ENCODE measurements around the gene CDKN2B-AS1. TPM values are rescaled to one million over a fixed set of nuclear protein-coding genes. Genes with fewer than 3 reads are reported as not detected.

CDKN2B-AS1 gene
- total and polyA plus RNA-seq, 2 experiments from 2014 or later, result 0.14 TPM; not detected in 1

DNA sequence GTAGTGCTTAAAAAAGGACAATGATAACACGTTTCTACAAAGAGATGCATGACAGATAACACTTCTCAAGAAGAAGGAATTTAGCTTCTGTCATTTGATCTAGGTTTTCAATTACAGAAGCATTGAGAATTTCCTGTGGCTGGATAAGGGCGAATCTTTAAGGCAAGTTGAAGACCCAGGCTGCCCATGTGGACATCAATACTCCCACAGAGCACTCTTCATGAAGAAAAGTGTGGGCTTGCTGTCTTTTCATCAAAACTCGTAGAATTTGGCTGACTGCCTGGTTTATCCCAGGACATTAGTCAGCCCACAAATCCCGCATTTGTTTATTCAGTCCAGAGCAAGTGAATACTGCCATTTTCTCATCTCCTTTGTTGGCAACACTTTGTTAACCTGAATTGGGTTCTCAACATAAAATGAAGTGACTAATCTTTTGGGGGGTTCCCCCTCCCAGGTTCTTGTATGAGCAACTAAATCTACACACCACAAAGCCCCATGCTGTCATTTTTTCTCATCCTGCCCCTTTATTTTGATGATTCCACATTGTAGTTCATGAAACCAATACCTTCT lies 57.9 kb downstream of the CDKN2B-AS1 start:
- no peak overlapping the region for H3K27ac Mint-ChIP-seq
- H3K36me3 ChIP-seq (ENCODE audit: insufficient read depth), result no peaks in the 10 kb centered on the region
- H3K4me2 ChIP-seq, result no peak overlapping the region
- no peaks in the 10 kb centered on the region for H3F3A ChIP-seq (replicated peaks; ENCODE audit: low read depth)
- H3K36me3 Mint-ChIP-seq (ENCODE audit: low read depth), result no peaks in the 10 kb centered on the region
- peak overlapping the region; percentile 24; the same call in 1 of the 2 replicates for H2AFZ ChIP-seq
- no peaks in the 10 kb centered on the region for H3K27me3 Mint-ChIP-seq (ENCODE audit: insufficient read depth, low read depth, poor library complexity)
- no peak overlapping the region for H3K4me3 Mint-ChIP-seq
- no peaks in the 10 kb centered on the region for H3K9me3 Mint-ChIP-seq
- no peaks in the 10 kb centered on the region for H3K4me1 Mint-ChIP-seq
- no peaks in the 10 kb centered on the region for H3K9me2 ChIP-seq (ENCODE audit: insufficient read depth)
- no peaks in the 10 kb centered on the region for H3K4me1 ChIP-seq (ENCODE audit: insufficient read depth)
- DNase-seq (ENCODE audit: low spot score) (no peak), ATAC-seq (no peak)
- no peak overlapping the region for H3K27ac ChIP-seq (ENCODE audit: low read depth)
- H3K27me3 ChIP-seq (ENCODE audit: insufficient read depth), result no peaks in the 10 kb centered on the region
- H3K79me2 ChIP-seq (replicated peaks; ENCODE audit: insufficient read depth), result no peaks in the 10 kb centered on the region
- no peak overlapping the region for H3K4me3 ChIP-seq
- TF ChIP-seq EZH2 (IDR thresholded peaks at IDR 0.05; ENCODE audit: low read depth, unreplicated experiment) (no peak), CREB1 (CRISPR knock-in tag; IDR thresholded peaks at IDR 0.05; ENCODE audit: low read depth) (no peak), POLR2AphosphoS5 (IDR thresholded peaks at IDR 0.05; ENCODE audit: low read depth) (no peak), ZNF114 (CRISPR knock-in tag; IDR thresholded peaks at IDR 0.05) (no peak), ZNF331 (CRISPR knock-in tag; IDR thresholded peaks at IDR 0.05; ENCODE audit: low read depth) (no peak), STAT1 (IDR thresholded peaks at IDR 0.05; ENCODE audit: unreplicated experiment) (no peak), EZH2phosphoT487 (IDR thresholded peaks at IDR 0.05; ENCODE audit: unreplicated experiment) (no peak), JUNB (IDR thresholded peaks at IDR 0.05; ENCODE audit: unreplicated experiment) (no peak), NANOG (IDR thresholded peaks at IDR 0.05; ENCODE audit: borderline replicate concordance) (no peak)
- TF ChIP-seq, protein P1, sequence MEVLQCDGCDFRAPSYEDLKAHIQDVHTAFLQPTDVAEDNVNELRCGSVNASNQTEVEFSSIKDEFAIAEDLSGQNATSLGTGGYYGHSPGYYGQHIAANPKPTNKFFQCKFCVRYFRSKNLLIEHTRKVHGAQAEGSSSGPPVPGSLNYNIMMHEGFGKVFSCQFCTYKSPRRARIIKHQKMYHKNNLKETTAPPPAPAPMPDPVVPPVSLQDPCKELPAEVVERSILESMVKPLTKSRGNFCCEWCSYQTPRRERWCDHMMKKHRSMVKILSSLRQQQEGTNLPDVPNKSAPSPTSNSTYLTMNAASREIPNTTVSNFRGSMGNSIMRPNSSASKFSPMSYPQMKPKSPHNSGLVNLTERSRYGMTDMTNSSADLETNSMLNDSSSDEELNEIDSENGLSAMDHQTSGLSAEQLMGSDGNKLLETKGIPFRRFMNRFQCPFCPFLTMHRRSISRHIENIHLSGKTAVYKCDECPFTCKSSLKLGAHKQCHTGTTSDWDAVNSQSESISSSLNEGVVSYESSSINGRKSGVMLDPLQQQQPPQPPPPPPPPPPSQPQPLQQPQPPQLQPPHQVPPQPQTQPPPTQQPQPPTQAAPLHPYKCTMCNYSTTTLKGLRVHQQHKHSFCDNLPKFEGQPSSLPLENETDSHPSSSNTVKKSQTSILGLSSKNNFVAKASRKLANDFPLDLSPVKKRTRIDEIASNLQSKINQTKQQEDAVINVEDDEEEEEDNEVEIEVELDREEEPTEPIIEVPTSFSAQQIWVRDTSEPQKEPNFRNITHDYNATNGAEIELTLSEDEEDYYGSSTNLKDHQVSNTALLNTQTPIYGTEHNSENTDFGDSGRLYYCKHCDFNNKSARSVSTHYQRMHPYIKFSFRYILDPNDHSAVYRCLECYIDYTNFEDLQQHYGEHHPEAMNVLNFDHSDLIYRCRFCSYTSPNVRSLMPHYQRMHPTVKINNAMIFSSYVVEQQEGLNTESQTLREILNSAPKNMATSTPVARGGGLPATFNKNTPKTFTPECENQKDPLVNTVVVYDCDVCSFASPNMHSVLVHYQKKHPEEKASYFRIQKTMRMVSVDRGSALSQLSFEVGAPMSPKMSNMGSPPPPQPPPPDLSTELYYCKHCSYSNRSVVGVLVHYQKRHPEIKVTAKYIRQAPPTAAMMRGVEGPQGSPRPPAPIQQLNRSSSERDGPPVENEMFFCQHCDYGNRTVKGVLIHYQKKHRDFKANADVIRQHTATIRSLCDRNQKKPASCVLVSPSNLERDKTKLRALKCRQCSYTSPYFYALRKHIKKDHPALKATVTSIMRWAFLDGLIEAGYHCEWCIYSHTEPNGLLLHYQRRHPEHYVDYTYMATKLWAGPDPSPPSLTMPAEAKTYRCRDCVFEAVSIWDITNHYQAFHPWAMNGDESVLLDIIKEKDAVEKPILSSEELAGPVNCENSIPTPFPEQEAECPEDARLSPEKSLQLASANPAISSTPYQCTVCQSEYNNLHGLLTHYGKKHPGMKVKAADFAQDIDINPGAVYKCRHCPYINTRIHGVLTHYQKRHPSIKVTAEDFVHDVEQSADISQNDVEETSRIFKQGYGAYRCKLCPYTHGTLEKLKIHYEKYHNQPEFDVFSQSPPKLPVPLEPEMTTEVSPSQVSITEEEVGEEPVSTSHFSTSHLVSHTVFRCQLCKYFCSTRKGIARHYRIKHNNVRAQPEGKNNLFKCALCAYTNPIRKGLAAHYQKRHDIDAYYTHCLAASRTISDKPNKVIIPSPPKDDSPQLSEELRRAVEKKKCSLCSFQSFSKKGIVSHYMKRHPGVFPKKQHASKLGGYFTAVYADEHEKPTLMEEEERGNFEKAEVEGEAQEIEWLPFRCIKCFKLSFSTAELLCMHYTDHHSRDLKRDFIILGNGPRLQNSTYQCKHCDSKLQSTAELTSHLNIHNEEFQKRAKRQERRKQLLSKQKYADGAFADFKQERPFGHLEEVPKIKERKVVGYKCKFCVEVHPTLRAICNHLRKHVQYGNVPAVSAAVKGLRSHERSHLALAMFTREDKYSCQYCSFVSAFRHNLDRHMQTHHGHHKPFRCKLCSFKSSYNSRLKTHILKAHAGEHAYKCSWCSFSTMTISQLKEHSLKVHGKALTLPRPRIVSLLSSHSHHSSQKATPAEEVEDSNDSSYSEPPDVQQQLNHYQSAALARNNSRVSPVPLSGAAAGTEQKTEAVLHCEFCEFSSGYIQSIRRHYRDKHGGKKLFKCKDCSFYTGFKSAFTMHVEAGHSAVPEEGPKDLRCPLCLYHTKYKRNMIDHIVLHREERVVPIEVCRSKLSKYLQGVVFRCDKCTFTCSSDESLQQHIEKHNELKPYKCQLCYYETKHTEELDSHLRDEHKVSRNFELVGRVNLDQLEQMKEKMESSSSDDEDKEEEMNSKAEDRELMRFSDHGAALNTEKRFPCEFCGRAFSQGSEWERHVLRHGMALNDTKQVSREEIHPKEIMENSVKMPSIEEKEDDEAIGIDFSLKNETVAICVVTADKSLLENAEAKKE (CRISPR knock-in tag; IDR thresholded peaks at IDR 0.05), result no peak
- TF ChIP-seq, protein P2, sequence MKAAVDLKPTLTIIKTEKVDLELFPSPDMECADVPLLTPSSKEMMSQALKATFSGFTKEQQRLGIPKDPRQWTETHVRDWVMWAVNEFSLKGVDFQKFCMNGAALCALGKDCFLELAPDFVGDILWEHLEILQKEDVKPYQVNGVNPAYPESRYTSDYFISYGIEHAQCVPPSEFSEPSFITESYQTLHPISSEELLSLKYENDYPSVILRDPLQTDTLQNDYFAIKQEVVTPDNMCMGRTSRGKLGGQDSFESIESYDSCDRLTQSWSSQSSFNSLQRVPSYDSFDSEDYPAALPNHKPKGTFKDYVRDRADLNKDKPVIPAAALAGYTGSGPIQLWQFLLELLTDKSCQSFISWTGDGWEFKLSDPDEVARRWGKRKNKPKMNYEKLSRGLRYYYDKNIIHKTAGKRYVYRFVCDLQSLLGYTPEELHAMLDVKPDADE (IDR thresholded peaks at IDR 0.05), result no peak
- TF ChIP-seq, protein P3, sequence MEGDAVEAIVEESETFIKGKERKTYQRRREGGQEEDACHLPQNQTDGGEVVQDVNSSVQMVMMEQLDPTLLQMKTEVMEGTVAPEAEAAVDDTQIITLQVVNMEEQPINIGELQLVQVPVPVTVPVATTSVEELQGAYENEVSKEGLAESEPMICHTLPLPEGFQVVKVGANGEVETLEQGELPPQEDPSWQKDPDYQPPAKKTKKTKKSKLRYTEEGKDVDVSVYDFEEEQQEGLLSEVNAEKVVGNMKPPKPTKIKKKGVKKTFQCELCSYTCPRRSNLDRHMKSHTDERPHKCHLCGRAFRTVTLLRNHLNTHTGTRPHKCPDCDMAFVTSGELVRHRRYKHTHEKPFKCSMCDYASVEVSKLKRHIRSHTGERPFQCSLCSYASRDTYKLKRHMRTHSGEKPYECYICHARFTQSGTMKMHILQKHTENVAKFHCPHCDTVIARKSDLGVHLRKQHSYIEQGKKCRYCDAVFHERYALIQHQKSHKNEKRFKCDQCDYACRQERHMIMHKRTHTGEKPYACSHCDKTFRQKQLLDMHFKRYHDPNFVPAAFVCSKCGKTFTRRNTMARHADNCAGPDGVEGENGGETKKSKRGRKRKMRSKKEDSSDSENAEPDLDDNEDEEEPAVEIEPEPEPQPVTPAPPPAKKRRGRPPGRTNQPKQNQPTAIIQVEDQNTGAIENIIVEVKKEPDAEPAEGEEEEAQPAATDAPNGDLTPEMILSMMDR (conservative IDR thresholded peaks at IDR 0.05; ENCODE audit: low read depth in 2 of 2), result no peak
- TF ChIP-seq, protein P4, sequence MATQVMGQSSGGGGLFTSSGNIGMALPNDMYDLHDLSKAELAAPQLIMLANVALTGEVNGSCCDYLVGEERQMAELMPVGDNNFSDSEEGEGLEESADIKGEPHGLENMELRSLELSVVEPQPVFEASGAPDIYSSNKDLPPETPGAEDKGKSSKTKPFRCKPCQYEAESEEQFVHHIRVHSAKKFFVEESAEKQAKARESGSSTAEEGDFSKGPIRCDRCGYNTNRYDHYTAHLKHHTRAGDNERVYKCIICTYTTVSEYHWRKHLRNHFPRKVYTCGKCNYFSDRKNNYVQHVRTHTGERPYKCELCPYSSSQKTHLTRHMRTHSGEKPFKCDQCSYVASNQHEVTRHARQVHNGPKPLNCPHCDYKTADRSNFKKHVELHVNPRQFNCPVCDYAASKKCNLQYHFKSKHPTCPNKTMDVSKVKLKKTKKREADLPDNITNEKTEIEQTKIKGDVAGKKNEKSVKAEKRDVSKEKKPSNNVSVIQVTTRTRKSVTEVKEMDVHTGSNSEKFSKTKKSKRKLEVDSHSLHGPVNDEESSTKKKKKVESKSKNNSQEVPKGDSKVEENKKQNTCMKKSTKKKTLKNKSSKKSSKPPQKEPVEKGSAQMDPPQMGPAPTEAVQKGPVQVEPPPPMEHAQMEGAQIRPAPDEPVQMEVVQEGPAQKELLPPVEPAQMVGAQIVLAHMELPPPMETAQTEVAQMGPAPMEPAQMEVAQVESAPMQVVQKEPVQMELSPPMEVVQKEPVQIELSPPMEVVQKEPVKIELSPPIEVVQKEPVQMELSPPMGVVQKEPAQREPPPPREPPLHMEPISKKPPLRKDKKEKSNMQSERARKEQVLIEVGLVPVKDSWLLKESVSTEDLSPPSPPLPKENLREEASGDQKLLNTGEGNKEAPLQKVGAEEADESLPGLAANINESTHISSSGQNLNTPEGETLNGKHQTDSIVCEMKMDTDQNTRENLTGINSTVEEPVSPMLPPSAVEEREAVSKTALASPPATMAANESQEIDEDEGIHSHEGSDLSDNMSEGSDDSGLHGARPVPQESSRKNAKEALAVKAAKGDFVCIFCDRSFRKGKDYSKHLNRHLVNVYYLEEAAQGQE (IDR thresholded peaks at IDR 0.05; ENCODE audit: unreplicated experiment), result no peak
- H4K20me1 ChIP-seq (replicated peaks; ENCODE audit: insufficient read depth), result no peaks in the 10 kb centered on the region

Measured in GM23338 (cell line).